HepG2 (cell line): ENCODE measurements around the gene DGCR8.

Experiments
- CTCF ChIP-seq: sonication (generic); formaldehyde crosslinking; IDR thresholded peaks from 2 replicates; pipeline ENCODE4 v1.5.0; 2020; ENCODE audit warnings: mild to moderate bottlenecking, missing genetic modification reagents, moderate library complexity
- EP300 ChIP-seq, 3 experiments: sonication (generic) in 1 of 3; formaldehyde crosslinking in 1 of 3; IDR thresholded peaks; 2 replicates each; pipeline versions ENCODE4 v1.5.1 to v1.6.1; 2011 to 2020; ENCODE audit warnings: low read depth in 2 of 3, low read length in 2 of 3, borderline replicate concordance in 1 of 3, improper control_type of control experiment in 1 of 3, mild to moderate bottlenecking in 1 of 3, missing genetic modification reagents in 1 of 3, moderate library complexity in 1 of 3
- MAX ChIP-seq: IDR thresholded peaks from 2 replicates; pipeline ENCODE4 v1.6.1; 2012; ENCODE audit warnings: inconsistent platforms
- PREB ChIP-seq: sonication (generic); formaldehyde crosslinking; IDR thresholded peaks from 2 replicates; pipeline ENCODE4 v1.4.0; 2020; ENCODE audit warnings: missing genetic modification reagents
- REXO4 ChIP-seq: sonication (generic); formaldehyde crosslinking; IDR thresholded peaks from 2 replicates; pipeline ENCODE4 v1.8.0; 2022; ENCODE audit warnings: missing genetic modification reagents, mild to moderate bottlenecking, borderline replicate concordance
- TAF1 ChIP-seq: sonication (generic); formaldehyde crosslinking; IDR thresholded peaks from 2 replicates; pipeline ENCODE4 v1.4.0; 2020; ENCODE audit warnings: missing genetic modification reagents
- THRA ChIP-seq: sonication (generic); formaldehyde crosslinking; IDR thresholded peaks from 2 replicates; pipeline ENCODE4 v1.4.0; 2020; ENCODE audit warnings: missing genetic modification reagents, borderline replicate concordance
- ZBTB20 ChIP-seq: sonication (generic); formaldehyde crosslinking; IDR thresholded peaks from 2 replicates; pipeline ENCODE4 v1.8.1; 2023; ENCODE audit warnings: missing genetic modification reagents, low read depth, mild to moderate bottlenecking, borderline replicate concordance
- ZBTB25 ChIP-seq: IDR thresholded peaks from 2 replicates; pipeline ENCODE4 v1.6.1; 2018; ENCODE audit warnings: missing genetic modification reagents
- ZNF784 ChIP-seq: sonication (generic); formaldehyde crosslinking; IDR thresholded peaks from 2 replicates; pipeline ENCODE4 v1.5.1; 2020; ENCODE audit warnings: missing genetic modification reagents, mild to moderate bottlenecking, borderline replicate concordance
- ZSCAN20 ChIP-seq: sonication (generic); formaldehyde crosslinking; IDR thresholded peaks from 2 replicates; pipeline ENCODE4 v1.4.0; 2020; ENCODE audit warnings: missing genetic modification reagents, mild to moderate bottlenecking, borderline replicate concordance

- TF ChIP-seq THRA (CRISPR knock-in tag) (no peak), EP300 (IDR thresholded peaks at IDR 0.05; ENCODE audit: low read depth in 2 of 2, low read length in 2 of 2) (no peak), EP300 (CRISPR knock-in tag; IDR thresholded peaks at IDR 0.05; ENCODE audit: borderline replicate concordance) (no peak), MAX (no peak), TAF1 (no peak), ZSCAN20 (no peak), ZBTB20 (no peak), ZNF784 (CRISPR knock-in tag) (no peak), CTCF (CRISPR knock-in tag) (no peak), PREB (CRISPR knock-in tag) (no peak), ZBTB25 (CRISPR knock-in tag) (no peak), REXO4 (CRISPR knock-in tag) (no peak)
These were observed 68.4 kb downstream of the DGCR8 start for GRCh38 chr22:20148414-20148813.
